Stimulated activated naive CD4-positive, alpha-beta T cell (primary cell): ENCODE measurements around the gene SCAF4.
"Not testable (repeated sequence)": the region's sequence is repeated elsewhere in the genome, so short reads cannot be mapped to it uniquely, and the experiment has no call there.

Experiments
- DNase-seq, 6 experiments: peaks; one replicate each; lab custom pipeline; 2025; lab: John Stamatoyannopoulos, UW

The SCAF4 gene

GRCh38 chr21:31634993-31635392 is 96.9 kb downstream of the SCAF4 start:
- no peak for DNase-seq

- DNase-seq: not testable (repeated sequence)
These were observed 100.0 kb downstream of the SCAF4 start for GRCh38 chr21:31631881-31632280.

GRCh38 chr21:31629972-31630711 is 101.8 kb downstream of the SCAF4 start:
- no peak for DNase-seq

- DNase-seq: no peak
These were observed 106.9 kb downstream of the SCAF4 start for GRCh38 chr21:31624961-31625491.

GRCh38 chr21:31624181-31624580 is 107.7 kb downstream of the SCAF4 start:
- DNase-seq: no peak

- no peak for DNase-seq
These were observed 108.3 kb downstream of the SCAF4 start for GRCh38 chr21:31623664-31624063.

GRCh38 chr21:31622397-31622796 is 109.5 kb downstream of the SCAF4 start:
- no peak for DNase-seq
